ENCODE data around the gene WDR45. TPM values are rescaled to one million over a fixed set of nuclear protein-coding genes. Genes with fewer than 3 reads are reported as not detected.
A peak's percentile ranks its signal among the peaks of the same experiment; 100 is the strongest.
"Not testable (repeated sequence)": the region's sequence is repeated elsewhere in the genome, so short reads cannot be mapped to it uniquely, and the experiment has no call there.

The WDR45 gene
- total RNA-seq = 10 to 100 TPM; 37.6 to 96.5 (median 58.7) TPM

GRCh38 chrX:49079489-49080428, at the start of gene WDR45:
TSS of gene WDR45 (minus strand) at chrX:49079887. CDS start at chrX:49078095, 1,792 bp downstream.
- peak; percentile 75 to 79 for DNase-seq

GRCh38 chrX:49129427-49129826, 49.7 kb upstream of the WDR45 start:
- Histone ChIP-seq H3K36me3 (no peaks in the 10 kb centered on the region), H3K4me3 (no peak overlapping the region), H3K9me3 (no peaks in the 10 kb centered on the region), H3K4me1 (no peaks in the 10 kb centered on the region), H3K27ac (no peak overlapping the region), H3K27me3 (no peaks in the 10 kb centered on the region)
- DNase-seq = no peak
- intact Hi-C loops (cut with DNase I; ENCODE audit: low total_unique reads) = no loop called here
- TF ChIP-seq CTCF (IDR thresholded peaks at IDR 0.05) = no peak
- TF ChIP-seq POLR2A (IDR thresholded peaks at IDR 0.05) = no peak

More at GRCh38 chrX:49079489-49080428, at the start of gene WDR45:
- H3K27me3 ChIP-seq = no peaks in the 10 kb centered on the region
- H3K9me3 ChIP-seq = no peaks in the 10 kb centered on the region
- peak within 1 kb of the TSS; percentile 58 to 66 for H3K4me3 ChIP-seq
- TF ChIP-seq CTCF (IDR thresholded peaks at IDR 0.05) = no peak
- peak; percentile 71 to 77 for TF ChIP-seq POLR2A (IDR thresholded peaks at IDR 0.05)
- peak within 1 kb of the TSS; percentile 92 to 98 for H3K27ac ChIP-seq
- no peaks in the 10 kb centered on the region for H3K4me1 ChIP-seq
- intact Hi-C loops (cut with DNase I; ENCODE audit: low total_unique reads) = no loop called here
- no peaks in the 10 kb centered on the region for H3K36me3 ChIP-seq

- H3K27me3 ChIP-seq; intact Hi-C loops (cut with DNase I; ENCODE audit: low total_unique reads); H3K4me3 ChIP-seq; H3K27ac ChIP-seq; H3K36me3 ChIP-seq; DNase-seq; H3K4me1 ChIP-seq; H3K9me3 ChIP-seq: not testable (repeated sequence)
Observed at GRCh38 chrX:49127742-49128258, 48.1 kb upstream of the WDR45 start.

GRCh38 chrX:49122499-49122898, 42.8 kb upstream of the WDR45 start:
- TF ChIP-seq CTCF (IDR thresholded peaks at IDR 0.05) (no peak), POLR2A (IDR thresholded peaks at IDR 0.05) (no peak)

GRCh38 chrX:49120091-49120490, 40.4 kb upstream of the WDR45 start:
- intact Hi-C loops (cut with DNase I; ENCODE audit: low total_unique reads) = no loop called here
- H3K4me1 ChIP-seq = no peaks in the 10 kb centered on the region
- no peaks in the 10 kb centered on the region for H3K36me3 ChIP-seq
- H3K9me3 ChIP-seq = no peaks in the 10 kb centered on the region
- DNase-seq = no peak
- H3K27me3 ChIP-seq = no peaks in the 10 kb centered on the region
- no peak overlapping the region for H3K27ac ChIP-seq
- no peak for TF ChIP-seq CTCF (IDR thresholded peaks at IDR 0.05)
- TF ChIP-seq POLR2A (IDR thresholded peaks at IDR 0.05) = no peak
- no peak overlapping the region for H3K4me3 ChIP-seq

More at GRCh38 chrX:49122499-49122898, 42.8 kb upstream of the WDR45 start:
- Histone ChIP-seq H3K4me1 (no peaks in the 10 kb centered on the region), H3K27me3 (no peaks in the 10 kb centered on the region), H3K36me3 (no peaks in the 10 kb centered on the region), H3K9me3 (no peaks in the 10 kb centered on the region), H3K27ac (no peak overlapping the region), H3K4me3 (peak overlapping the region in 1 of 2 donors; percentile 53)
- intact Hi-C loops (cut with DNase I; ENCODE audit: low total_unique reads) = no loop called here
- DNase-seq = no peak

All from uterus (tissue), 4 donors.